Tongue (tissue), 2 donors: ENCODE measurements around the gene SLC44A5. TPM values are rescaled to one million over a fixed set of nuclear protein-coding genes. Genes with fewer than 3 reads are reported as not detected.

Source experiments
- DNase-seq: peaks from one replicate; pipeline ENCODE4 v3.0.0-alpha.2; 2015
- total RNA-seq: library from RNA; depleted of rRNA; stranded (reverse); fragments of >200 nt; gene quantifications from one replicate; pipeline ENCODE4 v1.2.3, GENCODE V29; 2014

SLC44A5 gene
- total RNA-seq, 1 donor from 2014 or later, result 0.82 TPM

DNA sequence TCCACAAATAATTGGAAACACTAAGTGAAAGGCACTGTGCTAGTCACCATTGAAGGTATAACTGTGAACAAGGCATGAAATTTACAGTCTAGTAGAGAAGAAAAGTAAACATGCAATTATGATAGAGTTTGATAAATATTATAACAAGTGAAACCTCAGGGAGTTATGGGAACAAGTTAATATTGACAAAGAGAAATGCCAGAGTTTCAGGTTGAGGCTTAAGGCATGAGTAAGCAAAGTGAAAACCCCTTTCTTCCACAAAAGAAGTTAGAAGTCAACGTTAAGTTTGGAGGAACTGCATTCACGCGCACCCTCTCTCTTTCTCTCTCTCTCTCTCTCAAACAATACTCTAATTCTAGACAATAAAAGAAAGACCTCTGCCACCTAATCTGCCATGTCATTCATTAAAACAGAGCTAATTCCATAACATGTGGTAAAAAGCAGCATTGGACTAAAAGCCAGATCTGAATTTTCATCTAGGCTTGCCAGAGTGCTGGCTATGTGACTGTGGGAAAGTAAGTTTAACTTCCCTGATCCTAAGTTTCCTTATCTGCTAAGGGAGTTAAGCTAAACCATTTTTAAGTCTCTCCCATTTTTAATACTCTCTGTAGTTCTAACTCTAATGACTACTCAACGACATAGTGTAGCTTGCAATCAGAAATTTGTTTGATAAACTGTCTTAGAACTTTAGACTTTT lies 22.0 kb downstream of the SLC44A5 start:
- peak; percentile 1 for DNase-seq

DNA sequence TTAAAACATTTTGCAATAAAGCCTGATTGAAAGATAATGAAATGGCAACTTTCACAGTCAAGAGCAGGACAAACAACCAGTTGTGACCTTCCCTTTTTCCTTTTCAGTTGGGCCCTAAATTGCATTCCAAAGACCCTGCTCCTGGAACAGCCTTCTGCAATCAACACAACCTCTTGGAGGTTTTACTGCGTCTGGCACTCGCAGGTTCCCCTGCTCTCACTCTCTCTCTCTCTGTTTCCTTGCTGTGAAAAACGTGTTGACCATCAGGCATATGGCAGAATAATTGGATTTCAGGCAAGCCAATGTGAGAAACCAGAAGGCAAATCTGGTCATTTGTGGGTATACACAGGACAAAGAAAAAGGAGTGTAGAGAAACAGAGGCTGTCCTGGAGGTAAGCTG lies 23.2 kb downstream of the SLC44A5 start:
- no peak for DNase-seq

DNA sequence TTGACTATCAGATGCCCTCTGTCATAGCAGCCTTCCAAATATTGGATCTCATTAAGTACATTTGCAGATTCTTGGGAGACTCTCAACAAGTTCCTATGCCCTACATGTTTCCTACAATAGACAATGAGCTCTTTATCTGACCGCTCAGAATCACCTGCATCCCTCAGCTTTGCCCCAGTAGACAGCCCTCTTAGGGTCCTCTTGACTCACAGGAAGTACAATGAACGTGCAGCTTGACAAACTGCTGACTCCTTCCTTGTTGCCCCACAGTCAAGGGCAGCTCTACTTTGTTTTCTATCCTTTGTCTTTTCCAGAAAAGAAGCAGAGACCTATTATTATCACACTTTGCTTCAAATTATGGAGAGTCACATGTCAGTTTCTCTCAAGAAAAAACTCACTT lies 27.6 kb downstream of the SLC44A5 start:
- DNase-seq, result no peak

DNA sequence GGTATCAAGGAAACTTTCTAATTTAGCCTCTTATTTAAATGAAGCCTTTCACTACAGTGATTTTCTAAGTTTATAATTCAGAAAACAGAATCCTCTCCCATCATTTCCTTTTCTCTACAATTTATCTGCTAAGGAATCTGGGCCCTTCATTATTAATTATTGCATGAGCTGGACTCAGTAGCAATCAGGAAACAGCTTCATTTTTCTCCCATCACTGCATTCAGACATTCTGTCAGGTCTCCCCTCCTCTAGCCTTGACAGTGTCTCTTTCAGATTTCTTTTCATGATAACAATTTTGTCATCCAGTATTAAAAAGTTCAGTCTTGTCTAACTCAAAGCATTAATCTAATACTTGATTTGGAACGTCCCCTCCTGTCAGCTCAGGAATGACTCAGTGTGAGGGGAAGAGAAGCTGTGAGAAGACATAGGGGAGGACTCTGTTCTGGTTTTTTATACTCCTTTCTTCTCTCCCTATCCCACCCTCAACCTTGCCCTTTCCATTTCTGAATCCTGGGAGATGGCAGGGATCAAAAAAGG lies 28.1 kb downstream of the SLC44A5 start:
- no peak for DNase-seq

DNA sequence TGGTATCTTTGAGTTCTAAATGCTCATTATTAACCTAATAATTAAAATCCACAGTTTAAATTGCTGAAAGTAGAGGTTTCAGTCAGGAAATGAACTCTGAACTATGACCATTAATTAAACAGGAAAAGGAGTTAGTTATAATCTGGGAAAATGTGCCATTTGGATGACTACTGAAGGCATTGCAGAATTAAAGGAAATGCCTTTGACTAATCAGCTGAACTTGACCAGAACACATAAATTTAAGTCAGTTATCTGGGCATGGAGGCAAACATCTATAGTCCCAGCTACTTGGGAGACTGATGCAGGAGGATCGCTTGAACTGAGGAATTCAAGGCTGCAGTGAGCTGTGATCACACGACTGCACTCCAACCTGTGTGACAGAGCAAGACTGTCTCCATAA lies 31.9 kb downstream of the SLC44A5 start:
- no peak for DNase-seq

DNA sequence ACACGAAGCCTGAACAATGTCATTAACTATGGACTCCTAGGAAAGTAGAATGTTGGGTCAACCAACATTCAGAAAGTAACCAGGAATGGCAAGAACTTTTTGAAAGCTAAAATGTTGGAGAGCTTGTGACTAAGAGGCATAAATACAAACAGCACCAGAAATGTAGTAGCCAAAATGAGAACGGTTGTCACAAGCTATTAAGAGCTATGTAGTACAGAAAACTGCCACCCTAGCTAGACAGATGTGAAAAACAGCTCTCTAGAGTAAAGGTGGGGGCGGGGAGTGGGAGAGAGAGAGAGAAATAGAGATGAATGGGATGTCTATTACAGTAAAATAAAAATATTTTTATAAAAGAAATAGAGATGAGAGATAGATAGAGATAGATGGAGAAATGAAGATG lies 35.1 kb downstream of the SLC44A5 start:
- DNase-seq, result no peak

DNA sequence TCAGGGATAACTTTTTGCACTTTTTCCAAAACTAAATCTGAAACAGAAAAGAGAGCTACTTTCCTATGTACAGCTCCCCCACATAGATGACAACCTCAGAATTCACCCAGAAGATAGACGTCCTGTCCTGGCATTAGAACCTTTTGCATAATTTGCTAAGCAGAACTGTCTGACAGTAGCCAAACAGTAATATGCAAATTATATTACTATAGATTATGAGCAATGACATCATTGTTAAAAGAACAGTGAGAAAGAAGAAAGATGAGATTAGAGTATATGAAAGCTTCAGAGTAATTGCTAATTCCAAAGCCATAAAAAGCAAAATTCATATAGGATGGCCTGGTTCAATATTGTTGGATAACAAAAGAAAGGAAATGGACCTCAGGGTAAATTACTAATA lies 43.7 kb downstream of the SLC44A5 start:
- DNase-seq, result no peak

DNA sequence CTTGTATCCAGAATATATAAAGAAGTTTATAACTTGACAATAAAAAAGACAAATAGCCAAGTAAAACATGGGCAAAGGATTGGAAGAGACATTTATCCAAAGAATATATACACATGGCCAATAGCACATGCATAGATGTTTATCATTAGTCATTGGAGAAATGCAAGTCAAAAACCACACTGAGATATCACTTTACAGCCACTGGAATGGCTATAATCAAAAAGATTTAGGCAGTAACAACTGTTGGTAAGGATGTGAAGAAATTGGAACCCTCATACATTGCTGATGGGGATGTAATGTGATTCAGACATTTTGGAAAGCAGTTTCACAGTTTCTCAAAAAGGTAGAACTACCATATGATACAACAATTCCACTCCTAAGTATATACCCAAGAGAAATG lies 51.1 kb downstream of the SLC44A5 start:
- DNase-seq, result no peak

DNA sequence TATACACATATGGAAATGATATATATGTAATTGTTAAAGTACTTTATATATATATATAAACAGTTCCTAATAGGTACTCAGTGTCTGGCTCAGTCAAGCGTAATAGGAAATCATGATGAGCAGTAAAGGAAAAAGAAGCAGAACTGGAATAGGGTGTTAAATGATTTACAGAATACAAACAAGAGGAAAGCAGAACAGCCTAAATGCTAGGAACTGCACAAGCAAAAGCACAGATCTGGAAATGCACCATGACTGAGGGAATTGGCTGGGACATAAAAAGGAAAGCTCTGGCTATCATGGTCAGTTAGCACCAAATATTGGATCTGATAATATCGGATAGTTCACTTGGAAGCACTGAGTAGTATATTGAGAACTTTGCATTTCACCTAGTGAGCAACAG lies 51.8 kb downstream of the SLC44A5 start:
- no peak for DNase-seq

DNA sequence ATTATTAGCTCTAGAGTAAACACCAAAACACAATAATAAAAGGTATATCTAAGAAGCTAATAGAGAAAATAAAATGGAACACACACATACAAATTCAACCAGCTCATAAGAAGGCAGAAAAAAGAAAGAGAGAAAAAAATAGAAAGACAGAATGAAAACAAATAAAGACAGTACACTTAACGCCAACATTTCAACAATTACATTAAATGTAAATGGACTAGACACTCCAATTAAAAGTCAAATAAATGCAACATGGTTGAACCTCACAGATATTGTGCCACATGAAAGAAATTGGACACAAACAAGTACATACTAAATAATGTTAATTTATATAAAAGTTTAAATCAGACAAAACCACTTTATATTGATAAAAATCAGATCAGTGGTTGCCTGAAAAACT lies 56.0 kb downstream of the SLC44A5 start:
- DNase-seq, result no peak

DNA sequence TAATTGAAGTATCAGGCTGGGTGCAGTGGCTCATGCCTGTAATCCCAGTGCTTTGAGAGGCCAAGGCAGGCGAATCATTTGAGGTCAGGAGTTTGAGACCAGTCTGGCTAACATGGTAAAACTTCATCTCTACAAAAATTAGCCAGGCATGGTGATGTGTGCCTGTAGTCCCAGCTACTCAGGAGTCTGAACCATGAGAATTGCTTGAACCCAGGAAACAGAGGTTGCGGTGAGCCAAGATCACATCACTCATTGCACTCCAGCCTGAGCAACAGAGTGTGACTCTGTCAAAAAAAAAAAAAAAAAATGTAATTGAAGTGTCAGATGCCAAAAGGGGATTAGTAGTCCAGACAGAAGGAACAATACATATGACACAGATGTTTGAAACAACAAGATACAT lies 56.7 kb downstream of the SLC44A5 start:
- no peak for DNase-seq

DNA sequence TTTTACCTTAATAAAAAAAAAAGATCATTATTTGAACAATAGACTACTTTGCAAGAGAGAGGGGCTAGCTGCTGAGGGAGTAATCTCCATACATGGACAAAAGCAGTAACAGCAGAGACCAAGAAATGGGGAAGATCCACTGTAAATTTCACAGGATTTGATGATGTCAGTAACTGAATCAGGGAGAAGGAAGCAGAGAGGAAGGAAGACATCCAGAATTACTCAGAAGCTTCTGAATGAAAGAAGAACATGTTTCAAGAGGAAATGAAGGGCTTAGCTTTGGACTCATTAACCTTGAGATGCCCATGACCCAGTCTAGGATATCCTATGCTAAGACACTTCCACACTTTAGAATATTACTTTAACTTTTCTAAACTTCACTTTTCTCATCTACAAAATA lies 60.4 kb downstream of the SLC44A5 start:
- no peak for DNase-seq

DNA sequence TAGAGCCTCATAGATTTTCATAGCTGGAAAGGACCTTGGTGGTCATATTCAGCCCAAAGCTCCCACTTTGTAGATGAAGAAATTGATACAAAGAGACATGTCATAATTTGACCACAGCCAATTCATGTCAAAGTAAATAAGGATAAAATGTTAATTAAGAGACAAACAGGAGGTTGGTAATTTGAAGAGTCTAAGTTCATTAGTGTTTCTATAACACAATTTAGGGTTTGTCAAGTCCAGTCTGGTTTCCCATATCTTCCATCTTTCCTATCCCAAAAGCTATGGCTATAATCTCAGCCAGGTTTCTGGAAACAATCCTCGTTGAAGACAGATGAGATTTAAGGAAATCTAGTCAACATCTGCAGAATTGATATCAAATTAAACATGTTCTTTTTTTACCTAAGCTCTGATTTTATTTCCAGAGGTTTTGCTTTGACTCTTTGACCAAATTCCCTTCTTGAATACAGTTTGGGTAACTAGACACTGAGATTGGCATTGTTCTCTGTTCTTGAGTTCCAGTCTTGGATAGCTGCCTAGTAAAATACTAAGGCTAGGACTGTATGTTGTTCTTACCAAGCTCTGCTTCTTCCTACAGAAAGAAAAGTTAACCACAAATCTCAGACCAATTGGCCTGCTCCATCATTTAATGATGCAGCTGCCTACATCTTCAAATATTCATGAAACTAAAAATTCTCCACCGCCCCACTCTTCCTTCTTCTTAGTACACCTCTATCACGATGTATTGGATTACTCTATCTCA lies 62.0 kb downstream of the SLC44A5 start:
- peak; percentile 1 for DNase-seq

DNA sequence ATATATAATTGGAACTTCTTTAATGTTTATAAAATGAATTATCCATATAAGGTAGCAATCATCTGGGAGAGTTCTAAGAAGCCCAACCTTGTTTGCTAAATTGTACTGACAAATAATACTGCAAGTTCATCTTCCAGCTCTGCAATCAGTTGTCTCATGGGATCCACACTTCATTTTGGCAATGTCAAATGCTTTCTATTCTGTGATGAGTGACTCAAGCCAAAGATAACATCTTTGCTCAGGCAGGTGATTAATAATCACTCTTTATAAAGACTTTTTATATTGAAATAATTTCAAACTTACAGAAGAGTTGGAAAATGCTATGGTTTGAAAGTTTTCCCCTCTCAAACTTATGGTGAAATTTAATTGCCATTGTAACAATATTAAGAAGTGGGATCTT lies 67.2 kb downstream of the SLC44A5 start:
- no peak for DNase-seq

DNA sequence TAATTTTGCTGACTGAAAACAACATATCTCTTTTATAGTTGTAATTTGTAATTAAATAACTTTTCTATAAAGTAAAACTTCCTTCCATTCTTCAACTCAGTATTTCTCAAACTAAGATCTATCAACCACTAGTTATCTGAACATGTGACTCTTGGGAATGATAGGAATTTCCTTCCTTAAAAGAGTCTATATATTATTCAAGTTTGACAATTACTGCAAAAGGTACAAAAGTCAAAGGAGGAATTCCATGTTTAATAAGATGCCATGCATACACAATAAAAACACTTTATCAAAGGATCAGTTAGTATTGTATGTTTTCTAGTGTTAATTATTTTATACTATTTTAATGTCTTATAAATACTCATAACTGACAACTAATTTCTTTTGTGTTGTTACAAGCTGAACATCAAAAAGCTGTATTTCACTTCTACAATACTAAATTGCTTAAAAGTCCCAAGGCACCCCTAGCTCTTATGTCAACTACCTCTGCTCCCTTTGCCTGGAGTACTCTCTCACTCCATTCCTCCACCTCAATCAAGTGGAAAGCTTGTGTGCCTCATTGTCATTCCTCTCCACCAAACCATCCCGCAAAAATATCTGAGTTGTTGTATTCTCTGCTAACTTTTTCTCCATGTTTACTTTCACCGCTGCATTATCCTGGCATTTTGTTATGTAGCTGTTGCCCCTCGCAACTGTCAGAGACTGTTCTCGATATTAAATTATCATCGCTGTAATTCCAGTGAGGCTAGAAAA lies 67.9 kb downstream of the SLC44A5 start:
- no peak for DNase-seq

DNA sequence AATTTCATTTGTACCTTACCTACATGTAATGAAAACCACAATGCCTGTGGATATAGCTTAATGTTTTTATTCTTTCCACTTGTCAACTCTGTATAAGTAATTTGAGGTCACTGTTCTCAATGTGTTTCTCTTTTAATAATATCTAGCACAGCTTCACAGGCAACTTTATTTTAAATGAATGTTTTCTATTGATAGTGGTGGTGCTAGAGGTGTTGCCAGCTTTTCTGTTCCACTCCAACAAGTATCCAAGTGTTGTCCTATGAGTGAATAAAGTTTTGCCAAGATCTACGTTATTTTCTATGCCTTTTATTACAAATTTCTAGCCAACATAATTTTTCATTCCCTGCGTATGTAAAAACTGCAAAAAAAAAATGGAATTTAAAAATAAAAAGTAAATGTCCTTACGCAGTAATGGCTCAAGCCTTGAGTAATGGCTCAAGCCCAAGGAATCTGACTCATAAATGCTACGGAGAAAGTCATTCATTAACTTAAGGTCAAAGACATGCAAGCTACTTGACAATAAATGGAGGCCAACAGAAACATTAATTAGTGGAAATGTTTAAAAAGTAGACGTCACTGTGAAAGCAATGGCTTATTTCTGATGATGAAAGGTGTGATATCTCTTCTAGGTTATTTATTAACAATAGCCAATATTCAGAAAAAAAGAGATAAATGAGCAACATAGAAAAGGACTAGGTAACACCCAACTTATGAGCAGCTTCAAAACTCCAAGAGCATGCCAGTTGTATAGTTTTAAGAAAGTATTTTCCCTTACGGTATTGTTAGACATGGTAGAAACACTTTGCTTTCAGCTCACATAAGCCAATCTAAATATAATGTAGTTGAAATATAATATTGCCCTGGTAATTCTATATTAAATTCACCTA lies 71.4 kb downstream of the SLC44A5 start:
- no peak for DNase-seq

DNA sequence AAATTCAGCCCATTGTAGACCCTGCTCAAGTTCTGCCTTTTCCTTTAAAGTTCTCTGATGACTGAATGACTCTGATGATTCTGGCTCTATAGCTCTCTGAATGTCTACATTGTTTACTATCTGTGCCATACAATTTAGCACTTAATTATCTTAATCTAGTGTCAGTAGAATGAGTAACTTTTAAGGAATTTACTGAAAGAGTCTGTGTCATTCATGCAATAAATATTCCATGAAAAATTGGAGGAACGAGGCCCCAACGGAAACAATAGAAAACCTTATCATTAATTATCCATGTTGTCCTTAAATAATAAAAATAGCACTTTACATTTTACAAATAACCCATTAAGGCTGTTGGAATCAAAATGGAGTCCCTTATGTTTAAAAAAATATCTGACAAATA lies 77.8 kb downstream of the SLC44A5 start:
- DNase-seq, result no peak

DNA sequence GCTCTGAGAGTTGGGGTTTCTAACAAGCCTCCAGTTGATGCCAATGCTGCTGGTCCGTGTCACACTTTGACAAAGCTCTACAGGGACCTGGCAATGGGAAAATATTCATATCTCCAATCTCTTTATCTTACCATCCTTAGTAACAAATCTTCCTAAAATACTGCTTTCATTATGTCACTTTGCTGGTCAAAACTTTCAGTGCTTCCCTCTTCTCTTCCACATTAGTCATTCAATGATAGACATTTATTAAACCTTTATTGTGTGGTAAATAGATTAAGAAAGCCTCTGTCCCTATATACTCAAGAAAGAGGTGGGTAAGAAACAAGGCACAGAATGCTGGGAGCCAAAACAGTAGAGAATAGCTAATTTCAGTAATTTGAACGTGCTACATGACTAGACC lies 79.3 kb downstream of the SLC44A5 start:
- DNase-seq, result no peak

DNA sequence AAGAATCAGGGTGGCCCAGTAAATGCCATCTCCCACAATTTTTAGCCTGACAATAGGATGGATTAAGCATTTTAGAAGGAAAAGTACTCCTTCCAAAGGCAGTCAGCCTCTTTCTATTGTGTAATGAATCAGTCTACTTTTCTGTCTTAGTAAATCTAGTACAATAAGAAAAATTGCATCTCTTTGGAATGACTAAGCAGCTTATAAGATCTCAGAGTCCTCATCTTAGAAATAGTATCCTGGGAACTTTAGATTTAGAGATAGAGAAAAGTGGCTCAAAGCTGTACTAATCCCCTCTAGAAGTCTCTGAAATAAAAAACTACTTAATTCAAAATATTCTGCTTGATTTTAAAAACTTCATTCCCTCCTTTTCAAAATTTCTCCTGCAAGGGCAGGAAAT lies 81.4 kb downstream of the SLC44A5 start:
- no peak for DNase-seq

DNA sequence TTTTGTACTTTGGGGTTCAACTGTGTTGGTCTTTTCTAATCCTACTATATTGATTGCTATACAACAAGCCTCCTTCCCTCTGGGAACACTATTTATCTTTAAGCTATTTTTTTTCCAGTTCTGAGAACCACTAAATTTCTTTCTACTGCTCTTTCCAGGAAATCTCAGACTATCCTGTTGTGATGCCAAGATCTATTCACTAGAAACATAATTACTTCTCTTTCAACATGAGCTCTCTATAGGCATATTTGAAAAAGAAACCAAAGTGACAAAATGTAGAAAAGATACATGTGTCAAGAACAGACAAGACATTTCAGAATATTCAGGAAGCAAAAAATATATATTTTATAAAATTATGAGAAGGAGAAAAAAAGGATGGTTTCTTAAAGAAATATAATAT lies 82.9 kb downstream of the SLC44A5 start:
- no peak for DNase-seq

DNA sequence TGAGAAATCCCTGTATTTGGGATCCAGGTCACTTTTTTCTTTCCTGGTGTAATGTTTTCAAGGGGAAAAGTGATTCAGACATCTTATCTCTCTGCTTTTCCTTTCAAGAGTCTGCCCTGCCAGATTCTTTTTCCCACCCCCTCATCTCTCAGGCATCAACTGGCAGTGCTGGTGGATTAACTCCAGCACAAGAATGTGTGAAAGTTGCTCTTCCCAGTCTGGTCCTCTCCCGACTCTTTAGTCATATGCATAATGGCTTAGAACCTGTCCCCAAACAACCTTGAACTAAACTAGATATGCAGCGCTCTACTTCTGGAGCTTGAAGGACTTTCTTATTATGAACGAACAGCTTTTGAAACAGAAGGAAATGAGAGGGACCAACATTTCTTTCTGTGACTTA lies 88.5 kb downstream of the SLC44A5 start:
- DNase-seq, result no peak

DNA sequence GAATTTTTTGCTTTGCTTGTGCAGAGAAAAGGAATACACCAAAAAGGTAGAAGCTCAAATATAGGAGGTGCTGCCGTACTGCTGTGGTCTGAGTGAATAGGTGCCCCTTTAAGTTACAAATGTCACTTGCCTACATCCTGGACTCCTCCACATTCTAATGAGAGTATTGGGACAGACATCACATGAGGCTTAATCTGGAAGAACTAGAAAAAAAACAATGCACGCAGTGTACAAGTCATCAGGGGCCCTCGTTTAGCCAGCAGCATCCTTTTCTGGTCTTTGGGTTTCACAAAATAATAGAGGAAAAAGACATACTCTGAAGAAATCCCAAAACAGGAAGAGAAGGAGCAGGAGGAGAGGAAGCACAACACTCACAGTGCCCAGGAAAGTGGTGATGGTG lies 89.3 kb downstream of the SLC44A5 start:
- no peak for DNase-seq
